ENCODE results near the gene SPATA31C2.

Gene SPATA31C2

DNA sequence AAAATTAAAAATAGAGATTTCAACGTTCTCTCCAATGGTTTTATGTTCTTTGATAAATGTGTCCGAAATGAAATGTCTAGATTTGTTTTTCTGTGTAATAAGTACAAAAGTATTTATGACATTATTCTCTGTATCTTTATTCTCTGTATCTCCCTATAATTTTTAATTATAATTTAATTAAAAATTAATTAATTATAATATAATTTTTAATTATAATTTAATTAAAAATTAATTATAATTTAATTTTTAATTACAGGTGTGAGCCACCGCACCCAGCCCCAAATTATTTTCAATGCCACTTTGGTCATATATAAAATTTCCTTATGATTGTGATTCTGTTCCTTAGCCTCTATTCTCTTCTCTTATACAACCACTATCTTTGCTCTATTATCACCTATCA lies 28.2 kb downstream of the SPATA31C2 start:
- TF ChIP-seq SNAI2 (CRISPR knock-in tag; IDR thresholded peaks at IDR 0.05) = no peak
- TF ChIP-seq ZNF70 (CRISPR knock-in tag; IDR thresholded peaks at IDR 0.05) = no peak
- TF ChIP-seq TCF4 (CRISPR knock-in tag; IDR thresholded peaks at IDR 0.05; ENCODE audit: borderline replicate concordance) = no peak
- no peak for TF ChIP-seq PPARA (CRISPR knock-in tag; IDR thresholded peaks at IDR 0.05; ENCODE audit: borderline replicate concordance)
- TF ChIP-seq ESRRG (CRISPR knock-in tag; IDR thresholded peaks at IDR 0.05) = no peak
- no peak for TF ChIP-seq CSDC2 (CRISPR knock-in tag; IDR thresholded peaks at IDR 0.05)
- no peak for TF ChIP-seq ZNF8 (CRISPR knock-in tag; IDR thresholded peaks at IDR 0.05)
- TF ChIP-seq, protein P1, sequence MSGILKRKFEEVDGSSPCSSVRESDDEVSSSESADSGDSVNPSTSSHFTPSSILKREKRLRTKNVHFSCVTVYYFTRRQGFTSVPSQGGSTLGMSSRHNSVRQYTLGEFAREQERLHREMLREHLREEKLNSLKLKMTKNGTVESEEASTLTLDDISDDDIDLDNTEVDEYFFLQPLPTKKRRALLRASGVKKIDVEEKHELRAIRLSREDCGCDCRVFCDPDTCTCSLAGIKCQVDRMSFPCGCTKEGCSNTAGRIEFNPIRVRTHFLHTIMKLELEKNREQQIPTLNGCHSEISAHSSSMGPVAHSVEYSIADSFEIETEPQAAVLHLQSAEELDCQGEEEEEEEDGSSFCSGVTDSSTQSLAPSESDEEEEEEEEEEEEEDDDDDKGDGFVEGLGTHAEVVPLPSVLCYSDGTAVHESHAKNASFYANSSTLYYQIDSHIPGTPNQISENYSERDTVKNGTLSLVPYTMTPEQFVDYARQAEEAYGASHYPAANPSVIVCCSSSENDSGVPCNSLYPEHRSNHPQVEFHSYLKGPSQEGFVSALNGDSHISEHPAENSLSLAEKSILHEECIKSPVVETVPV (CRISPR knock-in tag; IDR thresholded peaks at IDR 0.05) = no peak
- no peak for TF ChIP-seq ZFP30 (CRISPR knock-in tag; IDR thresholded peaks at IDR 0.05)
- TF ChIP-seq ISL1 (CRISPR knock-in tag; IDR thresholded peaks at IDR 0.05) = no peak
- TF ChIP-seq, protein P2, sequence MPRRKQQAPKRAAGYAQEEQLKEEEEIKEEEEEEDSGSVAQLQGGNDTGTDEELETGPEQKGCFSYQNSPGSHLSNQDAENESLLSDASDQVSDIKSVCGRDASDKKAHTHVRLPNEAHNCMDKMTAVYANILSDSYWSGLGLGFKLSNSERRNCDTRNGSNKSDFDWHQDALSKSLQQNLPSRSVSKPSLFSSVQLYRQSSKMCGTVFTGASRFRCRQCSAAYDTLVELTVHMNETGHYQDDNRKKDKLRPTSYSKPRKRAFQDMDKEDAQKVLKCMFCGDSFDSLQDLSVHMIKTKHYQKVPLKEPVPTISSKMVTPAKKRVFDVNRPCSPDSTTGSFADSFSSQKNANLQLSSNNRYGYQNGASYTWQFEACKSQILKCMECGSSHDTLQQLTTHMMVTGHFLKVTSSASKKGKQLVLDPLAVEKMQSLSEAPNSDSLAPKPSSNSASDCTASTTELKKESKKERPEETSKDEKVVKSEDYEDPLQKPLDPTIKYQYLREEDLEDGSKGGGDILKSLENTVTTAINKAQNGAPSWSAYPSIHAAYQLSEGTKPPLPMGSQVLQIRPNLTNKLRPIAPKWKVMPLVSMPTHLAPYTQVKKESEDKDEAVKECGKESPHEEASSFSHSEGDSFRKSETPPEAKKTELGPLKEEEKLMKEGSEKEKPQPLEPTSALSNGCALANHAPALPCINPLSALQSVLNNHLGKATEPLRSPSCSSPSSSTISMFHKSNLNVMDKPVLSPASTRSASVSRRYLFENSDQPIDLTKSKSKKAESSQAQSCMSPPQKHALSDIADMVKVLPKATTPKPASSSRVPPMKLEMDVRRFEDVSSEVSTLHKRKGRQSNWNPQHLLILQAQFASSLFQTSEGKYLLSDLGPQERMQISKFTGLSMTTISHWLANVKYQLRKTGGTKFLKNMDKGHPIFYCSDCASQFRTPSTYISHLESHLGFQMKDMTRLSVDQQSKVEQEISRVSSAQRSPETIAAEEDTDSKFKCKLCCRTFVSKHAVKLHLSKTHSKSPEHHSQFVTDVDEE (CRISPR knock-in tag; IDR thresholded peaks at IDR 0.05) = no peak
- TF ChIP-seq GLIS3 (CRISPR knock-in tag; IDR thresholded peaks at IDR 0.05) = no peak
- TF ChIP-seq OSR1 (CRISPR knock-in tag; IDR thresholded peaks at IDR 0.05) = no peak
- ATAC-seq = no peak

DNA sequence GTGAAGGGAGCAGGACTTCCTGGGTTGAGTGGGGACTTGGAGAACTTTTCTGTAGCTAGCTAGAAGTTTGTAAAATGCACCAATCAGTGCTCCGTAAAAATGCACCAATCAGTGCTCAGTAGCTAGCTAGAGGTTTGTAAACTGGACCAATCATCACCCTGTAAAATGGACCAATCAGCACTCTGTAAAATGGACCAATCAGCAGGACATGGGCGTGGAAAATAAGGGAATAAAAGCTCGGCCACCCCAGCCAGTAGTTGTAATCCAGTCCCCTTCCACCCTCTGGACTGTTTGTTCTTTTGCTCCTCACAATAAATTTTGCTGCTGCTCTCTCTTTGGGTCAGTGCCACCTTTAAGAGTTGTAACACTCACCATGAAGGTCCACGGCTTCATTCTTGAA lies 29.5 kb downstream of the SPATA31C2 start:
- no peak for ATAC-seq
- TF ChIP-seq PPARA (CRISPR knock-in tag; IDR thresholded peaks at IDR 0.05; ENCODE audit: borderline replicate concordance) (no peak), TCF4 (CRISPR knock-in tag; IDR thresholded peaks at IDR 0.05; ENCODE audit: borderline replicate concordance) (no peak), OSR1 (CRISPR knock-in tag; IDR thresholded peaks at IDR 0.05) (no peak), BACH2 (CRISPR knock-in tag; IDR thresholded peaks at IDR 0.05; ENCODE audit: borderline replicate concordance) (no peak), TOX (CRISPR knock-in tag; IDR thresholded peaks at IDR 0.05; ENCODE audit: borderline replicate concordance) (no peak)
- TF ChIP-seq, protein P1 (CRISPR knock-in tag; IDR thresholded peaks at IDR 0.05) = no peak

- ATAC-seq = no peak
- TF ChIP-seq, protein P2 (CRISPR knock-in tag; IDR thresholded peaks at IDR 0.05) = no peak
- TF ChIP-seq ARNTL (CRISPR knock-in tag; IDR thresholded peaks at IDR 0.05; ENCODE audit: borderline replicate concordance, low read depth) (no peak), ZFP30 (CRISPR knock-in tag; IDR thresholded peaks at IDR 0.05) (no peak), ISL1 (CRISPR knock-in tag; IDR thresholded peaks at IDR 0.05) (no peak), RARB (CRISPR knock-in tag; IDR thresholded peaks at IDR 0.05) (no peak), POU6F1 (CRISPR knock-in tag; IDR thresholded peaks at IDR 0.05; ENCODE audit: borderline replicate concordance, low read depth) (no peak), TOX (CRISPR knock-in tag; IDR thresholded peaks at IDR 0.05; ENCODE audit: borderline replicate concordance) (no peak), ZNF565 (CRISPR knock-in tag; conservative IDR thresholded peaks at IDR 0.05; ENCODE audit: low read depth) (no peak)
Measured at GRCh38 chr9:88106492-88106891, 31.8 kb downstream of the SPATA31C2 start.

Data from SK-N-SH treated with all-trans-retinoic acid at 6 μM for 48 hours (cell line).